Motor neuron (in vitro differentiated cells): ENCODE results near the gene VWA5B1. TPM values are rescaled to one million over a fixed set of nuclear protein-coding genes. Genes with fewer than 3 reads are reported as not detected.
A peak's percentile ranks its signal among the peaks of the same experiment; 100 is the strongest.

Experiments
- ATAC-seq, 8 experiments: fragments of 200-7000 bp; cut with Tn5 transposase; replicated peaks in 6 of 8; 2 replicates each; pipeline ENCODE4 v1.8.0; 2021; ENCODE audit warnings: mild to moderate bottlenecking in 8 of 8, moderate library complexity in 8 of 8
- H3K27ac ChIP-seq, 2 donors: fragments of 250-450 bp; sonication (Bioruptor Pico); 2 replicates each; pipeline ENCODE4 v1.9.0; 2021; ENCODE audit warnings: antibody characterized with exemption in 2 of 2, mild to moderate bottlenecking in 2 of 2, moderate library complexity in 1 of 2
- H3K4me1 ChIP-seq, 2 donors: fragments of 250-450 bp; sonication (Bioruptor Pico); replicated peaks in 1 of 2; 2 replicates each; pipeline ENCODE4 v1.6.1; 2021; ENCODE audit warnings: antibody characterized with exemption in 2 of 2, mild to moderate bottlenecking in 2 of 2, moderate library complexity in 1 of 2
- H3K4me3 ChIP-seq, 5 donors: fragments of 250-450 bp; sonication (Bioruptor Pico); 2 replicates each; pipeline ENCODE4 v1.9.0; 2021; ENCODE audit warnings: antibody characterized with exemption in 5 of 5, mild to moderate bottlenecking in 5 of 5, moderate library complexity in 4 of 5
- WGBS, 10 experiments: fragments of 450-650 bp; shearing (Covaris generic); methylation state at CpG; one replicate each; pipeline ENCODE4 v1.0.0; 2022; 5-methylcytosine and 5-hydroxymethylcytosine counted together
- in situ Hi-C, 9 experiments: fragments of 400-800 bp; cut with MboI; loops; one replicate each; pipeline ENCODE4 v1.15.0; 2021; ENCODE audit warnings: low sequenced_read_pairs in 9 of 9, low pct_unique_long_range_greater_than_20kb in 2 of 9; ENCODE audit not compliant: unreplicated experiment in 9 of 9
- total RNA-seq, 8 experiments: library from RNA; unstranded; fragments of 300-600 nt; gene quantifications; 2 replicates each; pipeline versions ENCODE4 v1.2.3 to v1.2.4, GENCODE V29; 2022

The VWA5B1 gene
- total RNA-seq, 8 experiments from 2014 or later: 0.21 to 1.3 (median 0.63) TPM; not detected in 2

DNA sequence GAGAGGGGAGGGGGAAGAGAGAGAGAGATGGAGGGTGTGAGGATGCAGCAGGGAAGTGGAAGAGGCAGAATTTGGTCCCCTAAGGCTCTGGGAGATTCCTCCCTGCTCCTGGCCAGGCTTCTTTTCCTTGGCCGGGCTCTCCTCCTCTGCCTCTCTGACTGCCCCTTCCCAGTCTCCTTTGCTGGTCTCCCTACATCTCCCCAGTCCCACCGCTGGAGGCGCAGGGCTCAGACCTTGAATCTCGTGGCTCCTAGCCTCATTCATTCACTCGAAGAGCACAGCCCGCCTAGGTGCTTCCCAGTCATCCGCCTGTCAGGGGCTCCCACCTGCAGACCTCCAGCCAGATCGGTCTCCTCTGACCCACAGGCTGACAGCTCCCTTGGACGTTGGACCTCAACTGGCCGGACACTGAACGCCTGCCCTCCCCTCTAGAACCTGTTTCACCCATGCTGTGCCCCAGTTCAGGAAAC lies 76.5 kb downstream of the VWA5B1 start:
- H3K4me1 ChIP-seq: peaks cover 20 to 25% of the 10 kb centered on the region in 2 donors
- H3K4me3 ChIP-seq: peak overlapping the region; percentile 18 to 38 (median 27)
- in situ Hi-C loops: loop anchor here in 4 of 9 experiments (10.0 to 25.0 kb wide), 3 partner anchors 120 to 142 kb away; partner anchors contain the start of gene CAMK2N1 (in 3 of the 4)
- 0 to 33% (median 16%) methylated on average over 3 to 10 of the region's 11 CpGs; no CpG with 5 or more reads in 5 of the 10 experiments for WGBS, 10 experiments
- peak; percentile 74 to 97 (median 86) for ATAC-seq
- peak overlapping the region in 1 of 2 donors; percentile 2 for H3K27ac ChIP-seq

DNA sequence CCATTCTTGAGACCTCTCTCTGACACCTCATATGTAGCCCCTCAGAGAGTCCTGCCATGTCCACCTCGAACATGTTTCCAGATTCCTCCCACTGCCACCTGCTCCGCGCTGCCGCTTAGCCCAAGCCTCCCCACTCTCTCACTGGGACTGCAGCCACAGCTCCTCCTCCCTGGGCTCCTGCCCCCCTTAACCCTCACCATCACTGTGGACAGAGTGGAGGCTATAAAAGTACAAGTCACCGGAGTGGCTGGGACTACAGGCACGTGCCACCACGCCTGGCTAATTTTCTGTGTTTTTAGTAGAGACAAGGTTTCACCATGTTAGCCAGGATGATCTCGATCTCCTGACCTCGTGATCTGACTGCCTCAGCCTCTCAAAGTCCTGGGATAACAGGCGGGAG lies 77.0 kb downstream of the VWA5B1 start:
- Histone ChIP-seq H3K4me1 (peaks cover 20 to 25% of the 10 kb centered on the region in 2 donors), H3K27ac (no peak overlapping the region), H3K4me3 (no peak overlapping the region)
- in situ Hi-C loops: loop anchor here in 4 of 9 experiments (10.0 to 25.0 kb wide), 3 partner anchors 120 to 143 kb away; partner anchors contain the start of gene CAMK2N1 (in 3 of the 4)
- ATAC-seq: peak in 2 of 8 experiments; percentile 5 to 9
- WGBS, 10 experiments: 18 to 59% (median 47%) methylated on average over 1 to 10 of the region's 10 CpGs

GRCh38 chr1:20368866-20369470 lies 78.3 kb downstream of the VWA5B1 start:
- H3K4me1 ChIP-seq: peaks cover 27 to 32% of the 10 kb centered on the region in 2 donors
- in situ Hi-C loops: loop anchor here in 4 of 9 experiments (10.0 to 25.0 kb wide), 3 partner anchors 118 to 144 kb away; partner anchors contain the start of gene CAMK2N1 (in 3 of the 4)
- ATAC-seq: no peak
- no peak overlapping the region for H3K27ac ChIP-seq
- 55 to 100% (median 76%) methylated on average over 1 to 7 of the region's 7 CpGs; no CpG with 5 or more reads in 3 of the 10 experiments for WGBS, 10 experiments
- no peak overlapping the region for H3K4me3 ChIP-seq

DNA sequence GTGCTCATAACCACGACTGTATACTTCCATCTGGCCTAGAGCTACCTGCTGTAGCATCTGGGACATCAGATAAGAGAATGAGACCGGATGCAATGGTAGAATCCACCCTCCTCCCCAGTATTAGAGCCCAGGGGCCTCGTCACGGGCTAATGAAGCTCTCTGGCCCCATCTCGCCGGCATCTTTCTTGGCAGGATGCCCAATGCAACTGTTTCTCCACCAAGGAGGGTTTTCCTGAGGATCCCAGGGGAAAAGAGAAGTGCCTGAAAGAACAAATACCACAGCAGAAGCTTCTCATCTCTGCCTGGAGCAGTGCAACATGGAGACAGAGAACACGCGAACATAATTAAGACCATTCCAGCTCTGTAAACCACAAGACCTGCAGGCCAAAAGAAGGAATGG lies 80.0 kb downstream of the VWA5B1 start:
- Histone ChIP-seq H3K4me3 (no peak overlapping the region), H3K27ac (no peak overlapping the region), H3K4me1 (peaks cover 22 to 31% of the 10 kb centered on the region in 2 donors)
- WGBS, 10 experiments: 0 to 81% (median 42%) methylated on average over 2 to 8 of the region's 8 CpGs; no CpG with 5 or more reads in 1 of the 10 experiments
- ATAC-seq: no peak
- in situ Hi-C loops: loop anchor here in 3 of 9 experiments (25.0 kb wide), 1 partner anchor 117 kb away; the partner anchor contains the start of gene CAMK2N1 (in 3 of the 3)

DNA sequence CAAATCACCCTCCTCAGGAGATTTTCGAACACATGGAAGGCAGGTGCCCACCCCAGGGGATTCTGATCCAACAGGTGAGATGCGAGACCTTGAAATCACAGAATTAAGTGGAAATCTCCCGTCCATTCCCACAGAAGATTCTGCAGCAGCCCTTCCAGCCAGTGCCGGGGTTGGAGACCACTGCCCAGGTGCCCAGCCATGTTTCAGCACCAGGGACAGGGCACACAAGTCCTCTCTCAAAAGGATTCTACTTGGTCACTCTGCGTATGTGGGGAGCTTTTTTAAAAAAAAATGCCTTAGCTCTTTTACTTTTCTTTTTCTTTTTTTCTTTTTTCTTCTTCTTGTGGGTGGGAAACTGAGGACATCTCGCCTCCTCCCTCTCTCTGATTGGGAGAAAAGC lies 80.7 kb downstream of the VWA5B1 start:
- no peak overlapping the region for H3K27ac ChIP-seq
- H3K4me3 ChIP-seq: no peak overlapping the region
- peaks cover 25 to 27% of the 10 kb centered on the region in 2 donors for H3K4me1 ChIP-seq
- ATAC-seq: no peak
- in situ Hi-C loops: loop anchor here in 3 of 9 experiments (25.0 kb wide), 1 partner anchor 116 kb away; the partner anchor contains the start of gene CAMK2N1 (in 3 of the 3)
- 0 to 45% (median 29%) methylated on average over 1 to 5 of the region's 6 CpGs; no CpG with 5 or more reads in 2 of the 10 experiments for whole genome bisulfite sequencing, 10 experiments

DNA sequence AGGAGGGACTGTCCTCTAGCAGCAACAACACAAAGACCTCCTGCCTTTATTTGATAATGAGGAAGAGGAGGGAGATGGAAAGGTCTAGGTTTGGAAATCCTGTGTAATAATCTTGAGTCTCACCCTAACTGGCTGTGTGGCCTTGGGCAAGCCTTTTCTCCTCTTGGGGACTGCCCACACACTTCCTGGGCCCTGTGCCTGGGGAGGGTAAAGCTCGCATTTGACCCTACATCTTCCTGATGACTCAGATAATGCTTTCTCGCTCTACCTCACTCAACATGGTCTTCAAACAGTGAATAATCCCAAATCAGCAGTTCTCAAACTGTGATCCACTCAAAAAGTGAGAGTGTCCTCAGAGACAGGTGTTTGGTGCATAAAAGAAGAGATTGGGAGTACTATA lies 81.2 kb downstream of the VWA5B1 start:
- in situ Hi-C loops: loop anchor here in 3 of 9 experiments (25.0 kb wide), 1 partner anchor 115 kb away; the partner anchor contains the start of gene CAMK2N1 (in 3 of the 3)
- H3K27ac ChIP-seq: no peak overlapping the region
- peaks cover 21 to 24% of the 10 kb centered on the region in 2 donors for H3K4me1 ChIP-seq
- ATAC-seq: no peak
- no peak overlapping the region for H3K4me3 ChIP-seq
- 17 to 50% (median 41%) methylated on average over 1 to 2 of the region's 2 CpGs; no CpG with 5 or more reads in 6 of the 10 experiments for WGBS, 10 experiments

DNA sequence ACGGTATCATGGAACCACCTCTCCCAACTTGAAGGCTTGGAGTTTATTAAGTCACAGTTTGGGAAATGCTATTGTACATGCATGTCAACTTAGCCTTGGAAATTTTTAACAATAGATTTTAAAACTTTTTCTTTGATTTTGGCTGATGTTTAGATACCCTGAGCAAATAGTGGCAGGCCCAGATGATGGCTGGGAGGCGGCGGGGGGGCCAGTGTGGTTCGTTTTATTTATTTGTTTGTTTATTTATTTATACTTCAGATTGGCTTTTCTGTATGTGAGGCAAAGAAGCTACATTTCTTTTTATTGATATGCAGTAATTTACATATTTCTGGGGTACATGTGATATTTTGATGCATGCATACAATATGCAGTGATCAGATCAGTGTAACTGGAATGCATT lies 82.0 kb downstream of the VWA5B1 start:
- 27 to 95% (median 51%) methylated on average over 1 to 4 of the region's 4 CpGs; no CpG with 5 or more reads in 2 of the 10 experiments for WGBS, 10 experiments
- peaks cover 19% of the 10 kb centered on the region in 2 donors for H3K4me1 ChIP-seq

DNA sequence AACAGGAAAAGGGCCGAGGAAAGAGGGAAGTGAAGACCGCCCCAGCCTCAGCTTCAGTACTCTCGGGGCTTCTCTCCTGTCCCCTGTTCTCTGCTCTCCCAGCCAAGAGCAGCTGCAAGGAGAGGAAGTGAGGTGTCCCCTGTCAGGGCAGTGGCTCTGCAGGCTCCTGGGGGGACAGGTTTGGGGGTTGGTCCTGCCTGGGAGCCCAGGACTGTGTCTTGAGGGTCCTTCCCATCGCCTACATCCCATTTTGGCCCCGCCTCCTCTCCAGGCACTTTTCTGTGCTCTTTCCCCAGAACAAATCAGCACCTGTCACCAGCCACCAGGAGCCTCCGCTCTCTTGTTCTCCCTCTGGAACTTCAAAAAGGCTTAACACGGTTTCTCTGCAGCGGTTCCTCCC lies 82.6 kb downstream of the VWA5B1 start:
- no peak overlapping the region for H3K4me3 ChIP-seq
- in situ Hi-C loops: loop anchor here in 3 of 9 experiments (25.0 kb wide), 1 partner anchor 114 kb away; the partner anchor contains the start of gene CAMK2N1 (in 3 of the 3)
- ATAC-seq: peak in 1 of 8 experiments; percentile 7
- WGBS, 10 experiments: 14 to 76% (median 38%) methylated on average over 2 to 8 of the region's 8 CpGs
- no peak overlapping the region for H3K27ac ChIP-seq
- H3K4me1 ChIP-seq: peaks cover 19% of the 10 kb centered on the region in 2 donors

More for the DNA sequence above, 82.0 kb downstream of the VWA5B1 start:
- in situ Hi-C loops: loop anchor here in 3 of 9 experiments (25.0 kb wide), 1 partner anchor 115 kb away; the partner anchor contains the start of gene CAMK2N1 (in 3 of the 3)
- ATAC-seq: no peak
- Histone ChIP-seq H3K27ac (no peak overlapping the region), H3K4me3 (no peak overlapping the region)

DNA sequence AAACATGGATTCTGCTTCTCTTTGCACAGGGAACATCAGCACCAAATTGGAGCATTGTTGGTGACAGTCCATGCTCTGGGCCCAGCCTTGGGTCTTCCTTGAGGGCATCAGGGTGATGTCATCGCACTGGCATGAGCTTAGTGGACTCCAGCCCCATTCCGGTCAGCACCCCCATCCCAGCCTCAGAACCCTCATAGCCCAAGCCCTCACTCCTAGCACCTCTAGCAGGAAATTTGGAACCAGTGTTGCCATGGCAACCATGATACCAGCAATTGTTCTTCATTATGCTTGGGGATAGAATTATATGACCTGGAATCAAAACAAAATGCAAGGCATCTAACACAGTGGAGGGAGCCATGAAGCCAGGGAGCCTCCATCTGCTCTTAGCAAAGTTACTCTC lies 83.1 kb downstream of the VWA5B1 start:
- in situ Hi-C loops: loop anchor here in 3 of 9 experiments (25.0 kb wide), 1 partner anchor 114 kb away; the partner anchor contains the start of gene CAMK2N1 (in 3 of the 3)
- Histone ChIP-seq H3K4me1 (peaks cover 19% of the 10 kb centered on the region in 2 donors), H3K27ac (no peak overlapping the region), H3K4me3 (no peak overlapping the region)
- WGBS, 10 experiments: 42 to 90% (median 73%) methylated on average over 1 to 2 of the region's 2 CpGs; no CpG with 5 or more reads in 6 of the 10 experiments
- peak in 5 of 8 experiments; percentile 49 to 56 (median 50) for ATAC-seq

DNA sequence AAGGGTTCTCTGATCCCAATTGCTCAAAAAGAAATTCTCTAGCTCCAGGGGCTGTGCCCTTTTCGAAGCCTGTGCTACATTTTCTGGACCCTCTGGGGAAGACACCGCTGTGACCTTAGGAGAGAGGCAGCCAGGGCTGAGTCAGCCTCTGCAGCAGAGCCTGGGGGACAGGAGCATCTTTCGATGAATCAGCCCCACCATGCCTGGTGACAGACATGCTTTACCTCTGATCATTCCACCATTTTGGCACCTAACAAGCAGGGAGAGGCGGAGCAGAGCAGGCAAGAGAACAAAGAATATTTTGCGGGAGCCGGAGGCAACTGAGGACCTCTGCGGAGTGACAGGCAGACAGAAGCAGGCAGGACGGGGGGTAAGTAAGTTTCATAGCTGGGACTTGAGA lies 84.9 kb downstream of the VWA5B1 start:
- ATAC-seq: peak in 6 of 8 experiments; percentile 24 to 93 (median 88)
- 4 to 61% (median 43%) methylated on average over 1 to 6 of the region's 8 CpGs for WGBS, 10 experiments
- peaks cover 19 to 23% of the 10 kb centered on the region in 2 donors for H3K4me1 ChIP-seq
- in situ Hi-C loops: no loop called here
- H3K4me3 ChIP-seq: no peak overlapping the region
- peak overlapping the region in 1 of 2 donors; percentile 2 for H3K27ac ChIP-seq

- no peak overlapping the region for H3K4me3 ChIP-seq
- in situ Hi-C loops: no loop called here
- 30 to 88% (median 71%) methylated on average over 2 to 4 of the region's 4 CpGs for WGBS, 10 experiments
- H3K27ac ChIP-seq: no peak overlapping the region
- no peak for ATAC-seq
- peaks cover 19 to 28% of the 10 kb centered on the region in 2 donors for H3K4me1 ChIP-seq
These were observed 85.5 kb downstream of the VWA5B1 start for GRCh38 chr1:20376171-20376570.

- Histone ChIP-seq H3K4me1 (peaks cover 19 to 28% of the 10 kb centered on the region in 2 donors), H3K4me3 (no peak overlapping the region), H3K27ac (no peak overlapping the region)
- 3 to 100% (median 26%) methylated on average over 1 to 6 of the region's 8 CpGs; no CpG with 5 or more reads in 4 of the 10 experiments for WGBS, 10 experiments
- ATAC-seq: peak; percentile 48 to 96 (median 52)
- in situ Hi-C loops: no loop called here
These were observed 86.3 kb downstream of the VWA5B1 start for GRCh38 chr1:20376880-20377494.
